Mesodermal cell (in vitro differentiated cells): Measurements from ENCODE around the gene CNIH2.
"Not testable (repeated sequence)": the region's sequence is repeated elsewhere in the genome, so short reads cannot be mapped to it uniquely, and the experiment has no call there.

ENCODE experiments used
- H3K27ac ChIP-seq: 2 replicates; pipeline ENCODE4 v1.7.0; 2013; ENCODE audit warnings: mild to moderate bottlenecking, low read depth, low read length, moderate library complexity; ENCODE audit not compliant: severe bottlenecking
- H3K36me3 ChIP-seq: 2 replicates; pipeline ENCODE4 v1.7.1; 2013; ENCODE audit warnings: mild to moderate bottlenecking, low read length, moderate library complexity; ENCODE audit not compliant: control insufficient read depth, insufficient read depth
- H3K4me1 ChIP-seq: one replicate; pipeline ENCODE4 v1.7.1; 2013; ENCODE audit warnings: mild to moderate bottlenecking, low read length; ENCODE audit not compliant: insufficient read depth, control insufficient read depth, poor library complexity, severe bottlenecking
- H3K4me3 ChIP-seq: 2 replicates; pipeline ENCODE4 v1.7.0; 2013; ENCODE audit warnings: low read length, control low read depth, mild to moderate bottlenecking; ENCODE audit not compliant: insufficient read depth, poor library complexity, severe bottlenecking; ENCODE audit errors: extremely low read depth
- H3K9me3 ChIP-seq: 2 replicates; pipeline ENCODE4 v1.7.1; 2013; ENCODE audit warnings: mild to moderate bottlenecking, low read length, moderate library complexity; ENCODE audit not compliant: control insufficient read depth
- WGBS, 2 experiments: methylation state at CpG; one replicate each; pipeline ENCODE4 v1.1.5; 2013; ENCODE audit warnings: missing lambda C conversion rate in 2 of 2; ENCODE audit not compliant: insufficient coverage in 2 of 2; 5-methylcytosine and 5-hydroxymethylcytosine counted together

The CNIH2 gene

GRCh38 chr11:66292543-66293332 is 14.8 kb downstream of the CNIH2 start:
- no peak overlapping the region for H3K27ac ChIP-seq
- no peaks in the 10 kb centered on the region for H3K36me3 ChIP-seq
- 73 to 87% methylated on average over 6 to 17 of the region's 17 CpGs for WGBS, 2 experiments
- peaks cover 8% of the 10 kb centered on the region for H3K4me1 ChIP-seq
- no peaks in the 10 kb centered on the region for H3K9me3 ChIP-seq
- H3K4me3 ChIP-seq: no peak overlapping the region

DNA sequence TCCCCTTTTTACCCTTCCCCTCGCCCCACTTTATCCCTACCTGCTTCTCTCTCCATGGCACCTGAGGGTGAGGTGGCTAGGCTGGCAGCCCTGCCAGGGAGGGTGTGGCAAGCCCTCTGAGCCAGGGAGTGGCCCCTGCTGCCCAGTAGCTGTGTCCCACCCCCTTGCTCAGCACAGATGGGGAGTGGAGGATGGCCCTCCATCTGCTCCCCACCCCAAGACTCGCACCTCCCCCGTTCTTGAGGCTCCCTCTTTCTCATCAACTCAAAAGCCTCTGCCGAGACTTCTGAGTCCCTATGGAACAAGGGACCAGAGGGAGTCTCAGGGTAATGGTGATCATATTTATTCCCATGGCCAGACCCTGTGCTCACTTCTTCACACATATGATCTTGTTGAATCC is 15.4 kb downstream of the CNIH2 start:
- Histone ChIP-seq H3K9me3 (no peaks in the 10 kb centered on the region), H3K36me3 (no peaks in the 10 kb centered on the region), H3K27ac (no peak overlapping the region), H3K4me3 (no peak overlapping the region), H3K4me1 (peaks cover 3% of the 10 kb centered on the region)
- 83% methylated on average over 1 of the region's 4 CpGs; no CpG with 5 or more reads in 1 of the 2 experiments for WGBS, 2 experiments

DNA sequence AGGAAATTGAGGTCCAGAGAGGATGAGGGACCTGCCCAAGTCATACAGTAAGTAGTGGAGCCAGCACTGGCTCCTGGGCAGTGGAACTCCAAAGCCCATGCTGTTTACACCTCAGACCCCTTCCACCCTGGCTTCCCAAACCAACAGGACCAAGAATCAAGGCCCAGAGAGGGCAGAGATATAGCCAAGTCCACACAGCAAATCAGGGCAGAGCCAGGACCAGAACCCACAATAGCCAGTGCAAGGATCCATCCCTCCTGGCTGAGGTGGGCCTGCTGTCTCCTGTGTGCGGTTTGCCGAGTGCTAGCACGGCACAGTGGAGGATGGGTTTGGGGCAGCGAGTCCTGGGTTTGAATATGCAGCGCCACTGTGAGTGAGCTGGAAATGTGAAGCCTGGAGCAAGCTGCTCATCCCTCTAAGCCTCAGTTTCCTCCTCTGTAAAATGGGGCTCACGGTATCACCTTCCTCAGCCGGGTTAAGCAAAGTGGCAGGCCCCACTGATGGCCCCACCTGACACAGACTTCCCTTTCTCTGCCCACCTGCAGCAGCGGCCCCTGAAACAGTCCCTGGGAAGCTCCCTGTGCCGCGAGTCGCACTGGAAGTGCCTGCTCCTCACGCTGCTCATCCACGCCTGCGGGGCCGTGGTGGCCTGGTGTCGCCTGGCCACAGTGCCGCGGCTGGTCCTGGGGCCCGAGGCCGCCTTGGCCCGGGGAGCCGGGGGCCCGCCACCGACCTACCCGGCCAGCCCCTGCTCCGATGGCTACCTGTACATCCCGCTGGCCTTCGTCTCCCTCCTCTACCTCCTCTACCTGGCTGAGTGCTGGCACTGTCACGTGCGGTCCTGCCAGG is 16.0 kb downstream of the CNIH2 start:
- 91 to 93% methylated on average over 21 to 29 of the region's 30 CpGs for WGBS, 2 experiments
- H3K36me3 ChIP-seq: no peaks in the 10 kb centered on the region
- peaks cover 3% of the 10 kb centered on the region for H3K4me1 ChIP-seq
- no peaks in the 10 kb centered on the region for H3K9me3 ChIP-seq
- H3K27ac ChIP-seq: no peak overlapping the region
- H3K4me3 ChIP-seq: no peak overlapping the region

DNA sequence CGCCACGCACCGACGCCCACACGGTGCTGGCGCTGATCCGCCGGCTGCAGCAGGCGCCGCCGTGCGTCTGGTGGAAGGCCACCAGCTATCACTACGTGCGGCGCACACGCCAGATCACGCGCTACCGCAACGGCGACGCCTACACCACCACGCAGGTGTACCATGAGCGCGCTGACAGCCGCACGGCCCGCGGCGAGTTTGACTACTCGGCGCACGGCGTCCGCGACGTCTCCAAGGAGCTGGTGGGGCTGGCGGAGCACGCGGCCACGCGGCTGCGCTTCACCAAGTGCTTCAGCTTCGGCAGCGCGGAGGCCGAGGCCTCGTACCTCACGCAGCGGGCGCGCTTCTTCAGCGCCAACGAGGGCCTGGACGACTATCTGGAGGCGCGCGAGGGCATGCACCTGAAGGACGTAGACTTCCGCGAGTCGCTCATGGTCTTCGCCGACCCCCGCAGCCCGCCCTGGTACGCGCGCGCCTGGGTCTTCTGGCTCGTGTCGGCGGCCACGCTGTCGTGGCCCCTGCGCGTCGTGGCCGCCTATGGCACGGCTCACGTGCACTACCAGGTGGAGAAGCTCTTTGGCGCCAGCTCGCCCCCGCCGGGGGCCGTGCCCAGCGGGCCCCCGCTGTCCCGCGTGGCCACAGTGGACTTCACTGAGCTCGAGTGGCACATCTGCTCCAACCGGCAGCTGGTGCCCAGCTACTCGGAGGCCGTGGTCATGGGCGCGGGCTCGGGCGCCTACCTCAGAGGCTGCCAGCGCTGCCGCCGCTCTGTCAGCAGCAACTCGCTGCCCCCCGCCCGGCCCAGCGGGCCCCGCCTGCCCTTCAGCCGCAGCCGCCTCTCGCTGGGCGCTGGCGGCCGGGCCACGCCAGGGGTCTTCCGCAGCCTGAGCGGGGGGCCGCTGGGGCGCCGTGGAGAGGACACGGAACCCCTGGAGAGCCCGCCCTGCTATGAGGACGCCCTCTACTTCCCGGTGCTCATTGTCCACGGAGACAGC is 16.9 kb downstream of the CNIH2 start:
- Histone ChIP-seq H3K9me3 (no peaks in the 10 kb centered on the region), H3K4me1 (peaks cover 3% of the 10 kb centered on the region), H3K36me3 (no peaks in the 10 kb centered on the region), H3K4me3 (no peak overlapping the region), H3K27ac (no peak overlapping the region)
- 95 to 96% methylated on average over 107 to 122 of the region's 123 CpGs for WGBS, 2 experiments

GRCh38 chr11:66297610-66298009 is 19.6 kb downstream of the CNIH2 start:
- Histone ChIP-seq H3K36me3 (no peaks in the 10 kb centered on the region), H3K4me3 (no peak overlapping the region), H3K27ac (no peak overlapping the region), H3K9me3 (no peaks in the 10 kb centered on the region), H3K4me1 (no peaks in the 10 kb centered on the region)
- 30 to 49% methylated on average over 5 to 7 of the region's 8 CpGs for WGBS, 2 experiments

DNA sequence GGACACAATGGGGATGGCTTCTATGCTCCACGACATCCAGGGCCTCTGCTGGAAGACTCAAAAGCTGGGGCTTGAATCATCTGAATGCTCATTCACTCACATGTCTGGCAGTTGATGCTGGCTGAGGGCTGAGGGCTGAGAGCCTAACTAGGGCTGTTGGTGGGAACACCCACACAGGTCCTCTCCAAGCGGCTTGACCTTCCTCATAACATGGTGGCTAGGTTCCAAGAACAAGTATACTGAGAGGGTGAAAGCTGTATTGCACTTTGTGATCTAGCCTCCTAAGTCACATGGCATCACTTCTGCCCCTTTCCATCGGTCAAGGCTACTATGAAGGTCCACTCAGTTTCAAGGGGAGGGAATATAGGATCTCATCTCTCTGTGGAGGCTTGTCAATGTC is 21.2 kb downstream of the CNIH2 start:
- no peaks in the 10 kb centered on the region for H3K36me3 ChIP-seq
- H3K4me3 ChIP-seq: no peak overlapping the region
- WGBS, 2 experiments: 88 to 100% methylated on average over 1 to 2 of the region's 3 CpGs
- H3K4me1 ChIP-seq: no peaks in the 10 kb centered on the region
- H3K27ac ChIP-seq: no peak overlapping the region
- H3K9me3 ChIP-seq: no peaks in the 10 kb centered on the region

DNA sequence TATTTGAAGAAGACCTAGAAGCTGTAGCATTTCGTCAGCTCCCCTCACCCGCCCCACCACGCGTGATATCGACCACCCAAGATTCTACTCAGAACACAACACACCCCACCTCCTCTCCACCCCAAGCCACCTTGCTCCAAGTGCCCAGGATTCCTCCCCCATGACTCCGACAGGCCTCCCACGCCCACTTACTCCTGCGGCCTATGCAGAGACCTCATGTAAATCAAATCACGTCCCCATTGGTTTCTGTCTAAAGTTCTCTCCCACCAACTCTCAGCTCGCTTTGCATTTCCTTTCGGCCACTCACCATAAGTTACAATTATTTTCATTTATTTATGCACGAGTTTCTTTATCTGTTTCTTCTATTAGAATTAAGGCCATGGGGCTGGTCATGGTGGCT is 24.7 kb downstream of the CNIH2 start:
- Histone ChIP-seq H3K36me3 (no peaks in the 10 kb centered on the region), H3K9me3 (no peaks in the 10 kb centered on the region), H3K4me1 (no peaks in the 10 kb centered on the region), H3K4me3 (no peak overlapping the region), H3K27ac (no peak overlapping the region)
- 90 to 91% methylated on average over 9 to 11 of the region's 12 CpGs for WGBS, 2 experiments

DNA sequence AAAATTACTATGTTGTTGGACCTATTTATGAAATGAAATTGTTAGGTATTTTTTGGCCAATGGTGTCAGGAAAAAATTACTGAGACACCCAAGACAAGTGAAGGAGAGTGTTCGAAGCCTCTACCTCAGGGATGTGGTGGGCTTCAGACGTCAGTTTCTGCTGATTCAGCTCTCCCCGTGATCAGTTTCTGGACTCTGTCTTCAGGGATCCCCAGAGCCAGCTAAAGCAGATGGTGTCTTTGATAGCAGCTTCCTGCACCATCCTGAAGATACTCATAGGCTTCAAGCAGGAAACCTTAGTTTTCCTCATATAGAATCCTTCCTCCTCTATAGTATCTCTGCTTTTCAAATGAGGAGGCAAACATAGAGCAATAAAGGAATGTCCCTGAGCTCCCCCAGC is 31.5 kb downstream of the CNIH2 start:
- H3K9me3 ChIP-seq: no peaks in the 10 kb centered on the region
- peaks cover 23% of the 10 kb centered on the region for H3K4me1 ChIP-seq
- H3K4me3 ChIP-seq: no peak overlapping the region
- H3K36me3 ChIP-seq: no peaks in the 10 kb centered on the region
- H3K27ac ChIP-seq: no peak overlapping the region
- WGBS, 2 experiments: 88 to 96% methylated on average over 3 of the region's 3 CpGs

GRCh38 chr11:66310324-66310723 is 32.3 kb downstream of the CNIH2 start:
- peaks cover 32% of the 10 kb centered on the region for H3K4me1 ChIP-seq
- no peak overlapping the region for H3K4me3 ChIP-seq

GRCh38 chr11:66310803-66311440 is 32.9 kb downstream of the CNIH2 start:
- H3K36me3 ChIP-seq, H3K9me3 ChIP-seq, H3K4me3 ChIP-seq: not testable (repeated sequence)
- Histone ChIP-seq H3K27ac (peak overlapping the region; percentile 98), H3K4me1 (peaks cover 38% of the 10 kb centered on the region)
- 91 to 93% methylated on average over 13 to 15 of the region's 18 CpGs for WGBS, 2 experiments

More at GRCh38 chr11:66310324-66310723, 32.3 kb downstream of the CNIH2 start:
- Histone ChIP-seq H3K9me3 (no peaks in the 10 kb centered on the region), H3K27ac (no peak overlapping the region), H3K36me3 (no peaks in the 10 kb centered on the region)
- 91 to 92% methylated on average over 8 of the region's 8 CpGs for WGBS, 2 experiments
